HCT116 (cell line): ENCODE data around the gene DUSP3. TPM values are rescaled to one million over a fixed set of nuclear protein-coding genes. Genes with fewer than 3 reads are reported as not detected.
"Not testable (repeated sequence)": the region's sequence is repeated elsewhere in the genome, so short reads cannot be mapped to it uniquely, and the experiment has no call there.

ENCODE experiments used
- ATAC-seq: fragments of 200-7000 bp; cut with Tn5 transposase; 2 replicates; pipeline ENCODE4 v1.9.1; 2020; ENCODE audit warnings: mild to moderate bottlenecking, moderate library complexity
- BruUV-seq: library from RNA; stranded (reverse); fragments of 400-500 nt; replicated peaks from 2 replicates; lab custom pipeline; 2021; lab: Mats Ljungman, UMichigan
- CTCF ChIA-PET: fragments of 300-600 bp; sonication (Branson Sonifier 250); formaldehyde crosslinking; loops from one replicate; lab custom pipeline; 2021; ENCODE audit warnings: antibody characterized with exemption; lab: Charles Lee
- POLR2A ChIA-PET: fragments of 300-600, 350-600 bp; sonication (Branson Sonifier 250); formaldehyde crosslinking; loops from one replicate; lab custom pipeline; 2021; ENCODE audit warnings: antibody characterized with exemption; lab: Charles Lee
- RAD21 ChIA-PET, 2 experiments: fragments of 300-600 bp; sonication (Branson Sonifier 250); formaldehyde crosslinking; loops; one replicate each; lab custom pipeline; 2023; ENCODE audit warnings: low total read pairs in 2 of 2; ENCODE audit not compliant: uncharacterized antibody in 2 of 2, unreplicated experiment in 2 of 2, low non-redundant PET in 1 of 2; lab: Charles Lee
- DNase-seq: peaks from one replicate; pipeline ENCODE4 v3.0.0-alpha.2; 2010; ENCODE audit warnings: low read depth, low spot score
- H2AFZ ChIP-seq: fragments of 200-600 bp; shearing (Covaris generic), sonication (generic); 2 replicates; pipeline ENCODE4 v1.6.1; 2017; ENCODE audit warnings: low read depth, mixed run types, mixed read lengths, antibody characterized with exemption, low read length; ENCODE audit not compliant: poor library complexity, severe bottlenecking
- H3K27ac ChIP-seq: 2 replicates; pipeline ENCODE4 v1.5.1; 2012; ENCODE audit warnings: low read depth, low read length
- H3K27me3 ChIP-seq: fragments of 200-600 bp; sonication (generic); 2 replicates; pipeline ENCODE4 v1.6.1; 2016; ENCODE audit warnings: mixed run types, low read length, mixed read lengths; ENCODE audit not compliant: insufficient read depth
- H3K36me3 ChIP-seq, 2 experiments: fragments of 200-500 bp in 1 of 2; fragments of 200-600 bp in 1 of 2; sonication (Bioruptor generic) in 1 of 2; sonication (generic) in 1 of 2; 2 replicates each; pipeline versions ENCODE4 v1.5.1 to v1.6.1; 2014 to 2016; ENCODE audit warnings: low read length in 2 of 2, inconsistent platforms in 1 of 2, mixed read lengths in 1 of 2, mixed run types in 1 of 2; ENCODE audit not compliant: insufficient read depth in 2 of 2, control insufficient read depth in 1 of 2
- H3K4me1 ChIP-seq, 2 experiments: fragments of 200-600 bp in 1 of 2; sonication (generic) in 1 of 2; 2 replicates each; pipeline versions ENCODE4 v1.5.1 to v1.6.1; 2012 to 2017; ENCODE audit warnings: low read length in 2 of 2, inconsistent platforms in 1 of 2, mild to moderate bottlenecking in 1 of 2, mixed read lengths in 1 of 2, mixed run types in 1 of 2, moderate library complexity in 1 of 2; ENCODE audit not compliant: insufficient read depth in 2 of 2, control insufficient read depth in 1 of 2
- H3K4me2 ChIP-seq: fragments of 200-600 bp; sonication (generic); 2 replicates; pipeline ENCODE4 v1.6.1; 2017; ENCODE audit warnings: mixed run types, low read length, mixed read lengths
- H3K4me3 ChIP-seq, 2 experiments: fragments of 200-600 bp in 1 of 2; sonication (generic) in 1 of 2; replicated peaks in 1 of 2; 2 replicates each; pipeline ENCODE4 v1.5.1; 2011 to 2016; ENCODE audit warnings: low read length in 2 of 2, control low read depth in 1 of 2, low read depth in 1 of 2, mild to moderate bottlenecking in 1 of 2, mixed read lengths in 1 of 2, mixed run types in 1 of 2
- H3K79me2 ChIP-seq: fragments of 200-600 bp; sonication (generic); 2 replicates; pipeline ENCODE4 v1.6.1; 2017; ENCODE audit warnings: mild to moderate bottlenecking, mixed run types, low read length, moderate library complexity, mixed read lengths; ENCODE audit not compliant: insufficient read depth
- H3K9ac ChIP-seq: fragments of 200-600 bp; sonication (generic); 2 replicates; pipeline ENCODE4 v1.6.1; 2016; ENCODE audit warnings: low read length, mixed read lengths
- H3K9me2 ChIP-seq: fragments of 200-600 bp; sonication (generic), shearing (Covaris generic); 2 replicates; pipeline ENCODE4 v1.6.1; 2017; ENCODE audit warnings: mixed run types, mild to moderate bottlenecking, moderate library complexity; ENCODE audit not compliant: insufficient read depth
- H3K9me3 ChIP-seq, 2 experiments: fragments of 200-500 bp in 1 of 2; fragments of 200-600 bp in 1 of 2; sonication (Bioruptor generic) in 1 of 2; sonication (generic) in 1 of 2; 2 replicates each; pipeline ENCODE4 v1.6.1; 2014 to 2017; ENCODE audit warnings: low read length in 2 of 2, mixed read lengths in 2 of 2, inconsistent platforms in 1 of 2, low read depth in 1 of 2, mild to moderate bottlenecking in 1 of 2, mixed run types in 1 of 2, moderate library complexity in 1 of 2; ENCODE audit not compliant: control insufficient read depth in 1 of 2, insufficient read depth in 1 of 2
- H4K20me1 ChIP-seq: fragments of 200-600 bp; sonication (generic), shearing (Covaris generic); 2 replicates; pipeline ENCODE4 v1.6.1; 2017; ENCODE audit warnings: mixed run types, mild to moderate bottlenecking, moderate library complexity; ENCODE audit not compliant: insufficient read depth
- ELF1 ChIP-seq: IDR thresholded peaks from 2 replicates; pipeline ENCODE4 v1.6.1; 2012; ENCODE audit warnings: low read depth, borderline replicate concordance
- EZH2phosphoT487 ChIP-seq: fragments of 200-600 bp; IDR thresholded peaks from 2 replicates; pipeline ENCODE4 v1.6.1; 2018; ENCODE audit warnings: antibody characterized with exemption, borderline replicate concordance
- FOSL1 ChIP-seq: IDR thresholded peaks from 2 replicates; pipeline ENCODE4 v1.6.1; 2012; ENCODE audit warnings: low read depth
- JUND ChIP-seq: IDR thresholded peaks from 2 replicates; pipeline ENCODE4 v1.6.1; 2012
- POLR2A ChIP-seq: IDR thresholded peaks from 2 replicates; pipeline ENCODE4 v1.7.0; 2011; ENCODE audit warnings: borderline replicate concordance; ENCODE audit not compliant: insufficient read depth, insufficient read length; ENCODE audit errors: extremely low read depth
- SIN3A ChIP-seq: IDR thresholded peaks from 2 replicates; pipeline ENCODE4 v1.6.1; 2012; ENCODE audit warnings: low read depth
- ZNF274 ChIP-seq: fragments of 200-500 bp; sonication (Bioruptor generic); IDR thresholded peaks from 2 replicates; pipeline ENCODE4 v1.6.1; 2014; ENCODE audit warnings: mild to moderate bottlenecking, low read depth, low read length, inconsistent platforms
- intact Hi-C: fragments of 100-400 bp; cut with micrococcal nuclease; formaldehyde crosslinking; loops from 2 replicates; pipeline ENCODE4 v1.10.0; 2022
- total RNA-seq: library from RNA; stranded (reverse); gene quantifications from one replicate; pipeline ENCODE4 v1.2.1, GENCODE V29; 2021; ENCODE audit not compliant: unreplicated experiment

Gene DUSP3
- total RNA-seq, 1 experiment from 2014 or later: 29.6 TPM

DNA sequence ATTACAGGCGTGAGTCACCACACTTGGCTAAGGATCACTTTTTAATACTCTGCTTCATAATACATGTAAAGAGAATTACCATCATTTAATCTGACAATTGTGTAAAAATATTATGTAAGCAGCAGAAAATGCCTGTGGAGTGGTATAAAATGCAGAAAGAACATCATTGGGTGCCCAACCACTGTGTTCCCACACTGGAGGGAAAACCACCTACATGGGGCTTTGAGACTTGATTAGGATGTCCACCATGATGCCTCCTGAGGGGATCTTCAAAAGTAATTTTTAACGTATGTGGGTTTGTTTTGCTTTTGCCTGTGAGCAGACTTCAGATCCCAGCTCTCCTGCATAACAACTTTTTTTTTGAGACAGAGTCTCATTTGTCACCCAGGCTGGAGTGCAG lies 20.3 kb upstream of the DUSP3 start:
- no peak for ATAC-seq

DNA sequence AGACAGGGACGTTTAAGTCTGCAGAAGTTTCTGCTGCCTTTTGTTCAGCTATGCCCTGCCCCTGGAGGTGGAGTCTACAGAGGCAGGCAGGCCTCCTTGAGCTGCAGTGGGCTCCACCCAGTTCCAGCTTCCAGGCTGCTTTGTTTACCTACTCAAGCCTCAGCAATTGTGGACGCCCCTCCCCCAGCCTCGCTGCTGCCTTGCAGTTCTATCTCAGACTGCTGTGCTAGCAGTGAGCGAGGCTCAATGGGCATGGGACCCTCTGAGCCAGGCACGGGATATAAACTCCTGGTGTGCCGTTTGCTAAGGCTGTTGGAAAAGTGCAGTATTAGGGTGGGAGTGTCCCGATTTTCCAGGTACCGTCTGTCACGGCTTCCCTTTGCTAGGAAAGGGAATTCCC lies 19.2 kb upstream of the DUSP3 start:
- H4K20me1 ChIP-seq, H3K36me3 ChIP-seq, H3K4me1 ChIP-seq, H3K79me2 ChIP-seq, CTCF ChIA-PET, DNase-seq, H3K4me2 ChIP-seq, H3K9me2 ChIP-seq, ATAC-seq, H2AFZ ChIP-seq, H3K9me3 ChIP-seq, H3K27ac ChIP-seq, BruUV-seq, intact Hi-C loops, H3K9ac ChIP-seq, H3K27me3 ChIP-seq, RAD21 ChIA-PET, POLR2A ChIA-PET, H3K4me3 ChIP-seq: not testable (repeated sequence)

More for the DNA sequence above, 20.3 kb upstream of the DUSP3 start:
- TF ChIP-seq ZNF274 (no peak), EZH2phosphoT487 (no peak), ELF1 (no peak), JUND (no peak), FOSL1 (no peak), SIN3A (no peak), POLR2A (no peak)
- TF ChIP-seq, all 23 proteins: peak for 0
- Histone ChIP-seq H3K4me2 (no peak overlapping the region), H3K9me2 (no peaks in the 10 kb centered on the region), H4K20me1 (no peaks in the 10 kb centered on the region), H3K9me3 (no peaks in the 10 kb centered on the region), H3K9ac (no peak overlapping the region), H3K4me3 (no peak overlapping the region), H3K27ac (no peak overlapping the region), H3K79me2 (no peaks in the 10 kb centered on the region), H3K4me1 (no peaks in the 10 kb centered on the region; a peak in 1 of 4 replicates), H2AFZ (no peak overlapping the region), H3K36me3 (peaks cover 2 to 12% of the 10 kb centered on the region in 2 experiments; a peak in 2 of 4 replicates), H3K27me3 (no peaks in the 10 kb centered on the region)
- intact Hi-C loops: no loop called here
- DNase-seq: no peak
- ChIA-PET RAD21 (no interaction called here), POLR2A (no interaction called here), CTCF (interaction anchor here (1.1 kb wide), 1 partner anchor 40 kb away, joined by 4 read pairs; no protein-coding TSS in a partner anchor)
- BruUV-seq: no TSS peak

DNA sequence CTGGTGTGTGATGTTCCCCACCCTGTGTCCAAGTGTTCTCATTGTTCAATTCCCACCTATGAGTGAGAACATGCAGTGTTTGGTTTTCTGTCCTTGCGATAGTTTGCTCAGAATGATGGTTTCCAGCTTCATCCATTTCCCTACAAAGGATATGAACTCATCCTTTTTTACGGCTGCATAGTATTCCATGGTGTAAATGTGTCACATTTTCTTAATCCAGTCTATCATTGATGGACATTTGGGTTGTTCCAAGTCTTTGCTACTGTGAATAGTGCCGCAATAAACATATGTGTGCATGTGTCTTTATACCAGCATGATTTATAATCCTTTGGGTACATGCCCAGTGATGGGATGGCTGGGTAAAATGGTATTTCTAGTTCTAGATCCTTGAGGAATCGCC lies 13.9 kb upstream of the DUSP3 start:
- H3K9me3 ChIP-seq, CTCF ChIA-PET, RAD21 ChIA-PET, BruUV-seq, intact Hi-C loops, H3K79me2 ChIP-seq, POLR2A ChIA-PET, H3K4me2 ChIP-seq, H3K9ac ChIP-seq, H3K27me3 ChIP-seq, ATAC-seq, H4K20me1 ChIP-seq, H3K4me3 ChIP-seq, H3K27ac ChIP-seq, DNase-seq, H3K36me3 ChIP-seq, H2AFZ ChIP-seq, H3K9me2 ChIP-seq: not testable (repeated sequence)
- peaks cover 10 to 12% of the 10 kb centered on the region in 2 experiments for H3K4me1 ChIP-seq
